Astrocyte (in vitro differentiated cells and primary cell): ENCODE measurements around the gene SERPINF2.

ENCODE experiments used
- CTCF ChIP-seq: IDR thresholded peaks from 2 replicates; pipeline ENCODE4 v1.5.1; 2011; ENCODE audit warnings: low read depth, mild to moderate bottlenecking, inconsistent platforms, low read length, moderate library complexity; ENCODE audit not compliant: insufficient read depth
- EZH2 ChIP-seq: IDR thresholded peaks from 2 replicates; pipeline ENCODE4 v1.6.1; 2012; ENCODE audit warnings: mild to moderate bottlenecking, low read length, inconsistent platforms; ENCODE audit not compliant: insufficient read depth

- no peak for TF ChIP-seq CTCF
- no peak for TF ChIP-seq EZH2
These were observed 44.7 kb downstream of the SERPINF2 start for GRCh38 chr17:1787301-1787902.
